Skeletal muscle cell (primary cell): ENCODE measurements around the gene ACD.
"Not testable (repeated sequence)": the region's sequence is repeated elsewhere in the genome, so short reads cannot be mapped to it uniquely, and the experiment has no call there.

ENCODE experiments used
- DNase-seq: peaks from one replicate; pipeline ENCODE4 v3.0.0-alpha.2; 2010; ENCODE audit warnings: low read depth
- H3K4me3 ChIP-seq: 2 replicates; pipeline ENCODE4 v1.5.1; 2011; ENCODE audit warnings: low read depth, mild to moderate bottlenecking, control low read depth, low read length, moderate library complexity

The ACD gene

GRCh38 chr16:67659675-67660563 is at the start of gene ACD:
TSS of gene ACD (minus strand) at chr16:67660260. CDS start at chr16:67660220, 40 bp downstream.
- peak within 1 kb of the TSS; percentile 90 for H3K4me3 ChIP-seq
- peak; percentile 51 for DNase-seq

- DNase-seq = no peak
- no peak overlapping the region for H3K4me3 ChIP-seq
These were observed 49.0 kb upstream of the ACD start for GRCh38 chr16:67709050-67709449.

- no peak overlapping the region for H3K4me3 ChIP-seq
- DNase-seq = no peak
These were observed 48.3 kb upstream of the ACD start for GRCh38 chr16:67708368-67708771.

GRCh38 chr16:67707790-67708189 is 47.7 kb upstream of the ACD start:
- H3K4me3 ChIP-seq = no peak overlapping the region
- DNase-seq = no peak

GRCh38 chr16:67707210-67707609 is 47.1 kb upstream of the ACD start:
- DNase-seq = no peak
- H3K4me3 ChIP-seq = no peak overlapping the region

GRCh38 chr16:67704110-67704509 is 44.0 kb upstream of the ACD start:
- H3K4me3 ChIP-seq = no peak overlapping the region
- no peak for DNase-seq

- DNase-seq = no peak
- no peak overlapping the region for H3K4me3 ChIP-seq
These were observed 43.6 kb upstream of the ACD start for GRCh38 chr16:67703626-67704025.

GRCh38 chr16:67702130-67702529 is 42.1 kb upstream of the ACD start:
- no peak for DNase-seq
- no peak overlapping the region for H3K4me3 ChIP-seq

GRCh38 chr16:67701420-67701819 is 41.4 kb upstream of the ACD start:
- H3K4me3 ChIP-seq = no peak overlapping the region
- no peak for DNase-seq

- H3K4me3 ChIP-seq = no peak overlapping the region
- no peak for DNase-seq
These were observed 39.2 kb upstream of the ACD start for GRCh38 chr16:67699265-67699664.

GRCh38 chr16:67697422-67698185 is 37.5 kb upstream of the ACD start:
- DNase-seq = no peak
- H3K4me3 ChIP-seq = no peak overlapping the region

- H3K4me3 ChIP-seq = no peak overlapping the region
- no peak for DNase-seq
These were observed 34.6 kb upstream of the ACD start for GRCh38 chr16:67694611-67695010.

- not testable (repeated sequence) for DNase-seq, H3K4me3 ChIP-seq
These were observed 33.6 kb upstream of the ACD start for GRCh38 chr16:67693517-67694285.

- H3K4me3 ChIP-seq = no peak overlapping the region
- DNase-seq = no peak
These were observed 25.5 kb upstream of the ACD start for GRCh38 chr16:67685388-67686112.

- DNase-seq = no peak
- H3K4me3 ChIP-seq = no peak overlapping the region
These were observed 23.7 kb upstream of the ACD start for GRCh38 chr16:67683767-67684166.

- H3K4me3 ChIP-seq = no peak overlapping the region
- DNase-seq = no peak
These were observed 20.2 kb upstream of the ACD start for GRCh38 chr16:67679935-67680897.

- DNase-seq = no peak
- H3K4me3 ChIP-seq = no peak overlapping the region
These were observed 18.4 kb upstream of the ACD start for GRCh38 chr16:67678354-67679023.

- no peak for DNase-seq
- H3K4me3 ChIP-seq = no peak overlapping the region
These were observed 17.7 kb upstream of the ACD start for GRCh38 chr16:67677712-67678111.
